GM12891 (cell line): ENCODE measurements around the gene EBF3.

ENCODE experiments used
- POLR2A ChIP-seq: IDR thresholded peaks from 2 replicates; pipeline ENCODE4 v1.6.1; 2011; ENCODE audit warnings: low read depth, low read length, control low read depth
- POLR2AphosphoS5 ChIP-seq: IDR thresholded peaks from 2 replicates; pipeline ENCODE4 v1.6.1; 2011; ENCODE audit warnings: low read depth, low read length, control low read depth
- SPI1 ChIP-seq: IDR thresholded peaks from 2 replicates; pipeline ENCODE4 v1.6.1; 2011; ENCODE audit warnings: low read depth, low read length, control low read depth
- TAF1 ChIP-seq: IDR thresholded peaks from 2 replicates; pipeline ENCODE4 v1.6.1; 2011; ENCODE audit warnings: low read depth, low read length, control low read depth

DNA sequence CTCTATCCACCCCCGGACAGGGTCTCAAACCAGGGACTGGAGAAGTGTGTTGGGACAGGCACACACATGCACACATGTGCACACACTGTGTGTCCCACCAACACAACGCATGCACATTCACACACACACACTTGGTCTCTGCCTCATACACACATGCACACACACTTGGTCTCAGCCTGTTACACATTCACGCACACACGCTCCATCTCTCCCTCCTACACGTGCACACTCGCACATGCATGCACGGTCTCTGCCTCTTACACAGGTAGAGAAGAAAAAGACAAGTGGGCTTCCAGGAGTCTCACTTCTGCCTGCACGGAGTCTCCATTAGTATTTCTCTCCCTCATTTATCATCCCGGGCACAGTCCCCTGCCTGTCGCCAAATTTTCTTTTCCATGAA, 171.2 kb downstream of the EBF3 start:
- TF ChIP-seq POLR2A (no peak), POLR2AphosphoS5 (no peak), TAF1 (no peak), SPI1 (no peak)
